NCI-H446 treated with DMSO at 0.1 percent for 48 hours (cell line): ENCODE data around the gene DOK6.
"Not testable (repeated sequence)": the region's sequence is repeated elsewhere in the genome, so short reads cannot be mapped to it uniquely, and the experiment has no call there.

Experiments
- DNase-seq: peaks from one replicate; lab custom pipeline; 2025; lab: John Stamatoyannopoulos, UW

DOK6 gene

DNA sequence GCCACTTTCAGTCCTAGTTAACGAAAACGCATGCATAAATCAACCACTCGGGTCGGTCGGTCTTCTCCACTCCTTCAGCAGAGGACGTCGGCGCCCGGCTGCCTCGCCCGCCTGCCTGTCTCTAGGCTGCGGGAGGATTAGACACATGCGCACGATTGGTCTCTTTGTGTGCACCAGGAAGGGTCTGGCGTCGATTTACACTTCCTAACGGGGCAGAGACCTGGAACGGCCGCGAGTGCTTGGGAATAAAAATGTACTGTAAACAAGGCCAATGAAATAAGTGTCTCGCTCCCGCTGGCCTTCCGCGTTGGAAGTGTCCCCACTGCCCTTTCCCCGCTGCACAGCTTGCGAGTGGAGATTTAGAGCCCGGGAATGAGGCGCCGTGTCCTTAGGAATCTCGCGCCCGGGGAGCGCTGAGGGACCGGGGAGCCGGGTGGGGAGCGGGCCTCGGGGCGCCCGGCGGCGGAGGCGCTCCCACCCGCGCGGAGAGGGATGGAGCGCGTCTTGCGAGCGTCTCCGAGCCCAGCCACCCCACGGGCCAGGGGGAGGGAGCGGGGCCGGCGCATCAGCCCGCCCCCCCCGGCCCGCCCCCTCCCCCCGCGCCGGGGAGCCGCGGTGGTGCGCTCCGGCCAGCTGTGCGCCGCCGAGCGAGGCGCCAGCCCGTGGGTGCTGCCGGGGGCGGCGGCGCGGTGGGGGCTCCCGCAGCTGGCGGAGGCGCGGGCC lies at the start of gene DOK6:
DOK6 (plus strand) TSS at position 636 of the 723 bp plus-strand sequence.
- DNase-seq, result peak; percentile 87

- DNase-seq, result no peak
These were observed 47.7 kb upstream of the DOK6 start for GRCh38 chr18:69353023-69353422.

GRCh38 chr18:69357590-69357989 lies 43.1 kb upstream of the DOK6 start:
- no peak for DNase-seq

DNA sequence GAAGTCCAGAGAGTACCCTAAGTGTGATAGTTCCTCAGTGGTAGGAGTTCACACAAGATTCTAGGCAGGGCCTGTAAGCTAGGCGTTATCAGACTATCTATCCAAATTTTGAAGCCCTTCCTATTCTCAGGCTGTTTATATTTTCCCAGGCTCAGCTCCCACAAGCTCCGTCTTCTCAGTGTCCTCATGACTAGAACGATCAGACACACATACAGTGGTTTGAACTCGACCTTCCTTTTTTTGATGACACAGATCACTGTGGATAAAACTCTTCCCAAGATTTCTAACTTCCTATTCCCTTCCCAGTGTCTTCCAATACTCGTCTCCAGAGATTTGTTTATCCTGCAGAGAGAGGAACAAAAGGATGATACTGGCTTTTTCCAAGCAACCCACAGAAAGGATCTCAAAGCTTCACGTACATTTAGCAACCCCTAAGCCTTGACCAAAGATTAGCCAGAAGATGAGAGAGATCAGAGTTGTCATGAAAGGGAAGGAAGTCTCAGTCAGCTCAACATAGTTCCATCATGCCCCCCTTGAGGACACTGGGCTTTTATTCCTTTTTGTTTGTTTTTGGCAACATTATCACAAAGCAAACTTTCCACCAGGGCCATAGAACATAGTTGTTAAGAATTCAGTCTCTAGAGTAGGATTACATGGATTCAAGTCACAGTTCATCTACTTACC lies 42.3 kb upstream of the DOK6 start:
- no peak for DNase-seq

DNA sequence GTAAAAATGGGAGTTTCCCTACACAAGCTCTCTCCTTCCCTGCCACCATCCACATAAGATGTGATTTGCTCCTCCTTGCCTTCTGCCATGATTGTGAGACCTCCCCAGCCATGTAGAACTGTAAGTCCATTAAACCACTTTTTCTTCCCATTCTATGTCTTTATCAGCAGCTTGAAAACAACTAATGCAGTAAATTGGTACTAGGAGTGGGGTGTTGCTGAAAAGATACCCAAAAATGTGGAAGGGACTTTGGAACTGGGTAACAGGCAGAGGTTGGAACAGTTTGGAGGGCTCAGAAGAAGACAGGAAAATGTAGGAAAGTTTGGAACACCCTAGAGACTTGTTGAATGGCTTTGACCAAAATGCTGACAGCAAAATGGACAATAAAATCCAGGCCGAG lies 40.9 kb upstream of the DOK6 start:
- not testable (repeated sequence) for DNase-seq

GRCh38 chr18:69364930-69365329 lies 35.8 kb upstream of the DOK6 start:
- no peak for DNase-seq

- no peak for DNase-seq
These were observed 35.0 kb upstream of the DOK6 start for GRCh38 chr18:69365658-69366057.

DNA sequence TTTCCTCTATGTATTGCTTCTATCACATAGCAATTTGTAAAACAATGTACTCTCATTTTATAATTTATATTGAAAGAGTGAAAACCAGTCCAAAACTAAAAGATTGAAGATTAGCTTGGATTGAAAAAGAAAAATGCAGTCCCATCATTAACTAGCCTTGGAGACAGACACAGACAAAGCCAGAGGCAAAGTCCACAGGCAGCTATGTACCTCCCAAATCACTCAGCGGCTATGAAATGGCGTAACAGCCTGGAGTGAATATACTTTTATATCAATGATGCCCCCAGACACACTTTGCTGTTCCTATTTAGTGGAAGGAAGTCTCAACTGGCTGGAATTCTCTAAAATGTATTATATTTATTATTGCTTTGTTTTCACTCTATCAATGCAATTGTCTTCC lies 33.6 kb upstream of the DOK6 start:
- no peak for DNase-seq

- DNase-seq, result no peak
These were observed 29.0 kb upstream of the DOK6 start for GRCh38 chr18:69371729-69372128.

DNA sequence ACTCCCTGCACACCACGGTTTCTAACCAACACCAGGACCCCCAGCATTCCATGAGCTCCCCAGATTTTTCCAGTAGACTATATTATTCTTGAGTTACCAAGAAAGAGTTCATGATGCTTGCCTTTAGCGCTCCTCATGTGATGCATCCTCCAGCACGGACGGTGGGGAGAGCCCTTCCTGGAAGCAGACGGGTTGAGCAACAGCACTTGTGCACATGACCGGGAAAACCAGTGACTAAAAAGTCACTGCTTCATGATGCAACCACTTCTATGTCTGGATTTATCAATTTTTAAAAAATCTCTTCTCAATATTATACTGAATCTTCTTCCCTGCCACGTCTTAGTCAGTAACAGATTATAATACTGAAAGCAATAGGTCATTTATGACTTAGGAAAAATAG lies 20.4 kb upstream of the DOK6 start:
- no peak for DNase-seq

- DNase-seq, result no peak
These were observed 17.5 kb upstream of the DOK6 start for GRCh38 chr18:69383186-69383585.

DNA sequence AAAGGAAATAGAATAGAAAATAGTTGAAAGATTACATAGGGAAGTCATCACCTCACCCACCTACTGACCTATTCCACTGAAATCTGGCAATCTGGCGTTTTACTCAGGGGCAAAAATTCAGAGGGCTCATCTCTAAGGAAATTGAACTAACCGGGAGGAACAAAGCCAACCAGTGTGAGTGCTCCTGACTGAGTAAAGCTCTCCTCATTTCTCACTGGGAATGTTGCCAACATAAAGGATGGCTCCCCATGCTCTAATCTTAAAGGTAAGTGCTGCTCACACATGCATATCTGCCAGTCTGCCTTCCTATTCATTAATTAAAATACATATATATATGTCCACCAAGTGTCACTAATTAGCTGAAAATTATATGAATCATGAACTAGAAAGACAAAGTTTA lies 13.5 kb upstream of the DOK6 start:
- DNase-seq, result peak; percentile 67

GRCh38 chr18:69388222-69388621 lies 12.5 kb upstream of the DOK6 start:
- DNase-seq, result no peak

DNA sequence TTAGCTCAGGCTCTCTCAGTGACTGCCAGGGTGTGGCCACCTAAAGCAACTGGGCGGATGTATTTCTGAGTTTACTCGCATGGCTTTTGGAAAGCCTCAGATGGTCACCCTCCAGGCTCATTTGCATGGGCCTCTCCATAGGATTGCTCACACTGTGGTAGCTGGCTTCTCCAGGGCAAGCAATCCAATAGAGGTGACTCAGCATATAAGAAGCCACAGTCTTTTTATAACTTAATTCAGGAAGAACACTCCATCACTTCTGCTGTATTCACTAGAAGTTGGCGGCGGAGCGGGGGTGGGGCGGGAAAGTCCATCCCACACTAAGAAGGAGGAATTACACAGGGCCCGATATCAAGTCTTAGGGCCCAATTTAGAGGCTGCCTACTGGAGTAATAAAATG lies 3.6 kb upstream of the DOK6 start:
- DNase-seq, result no peak

GRCh38 chr18:69399253-69399652 lies 1.4 kb upstream of the DOK6 start:
- peak; percentile 11 for DNase-seq

- DNase-seq, result no peak
These were observed 213 bp downstream of the DOK6 start for GRCh38 chr18:69400976-69401225.

DNA sequence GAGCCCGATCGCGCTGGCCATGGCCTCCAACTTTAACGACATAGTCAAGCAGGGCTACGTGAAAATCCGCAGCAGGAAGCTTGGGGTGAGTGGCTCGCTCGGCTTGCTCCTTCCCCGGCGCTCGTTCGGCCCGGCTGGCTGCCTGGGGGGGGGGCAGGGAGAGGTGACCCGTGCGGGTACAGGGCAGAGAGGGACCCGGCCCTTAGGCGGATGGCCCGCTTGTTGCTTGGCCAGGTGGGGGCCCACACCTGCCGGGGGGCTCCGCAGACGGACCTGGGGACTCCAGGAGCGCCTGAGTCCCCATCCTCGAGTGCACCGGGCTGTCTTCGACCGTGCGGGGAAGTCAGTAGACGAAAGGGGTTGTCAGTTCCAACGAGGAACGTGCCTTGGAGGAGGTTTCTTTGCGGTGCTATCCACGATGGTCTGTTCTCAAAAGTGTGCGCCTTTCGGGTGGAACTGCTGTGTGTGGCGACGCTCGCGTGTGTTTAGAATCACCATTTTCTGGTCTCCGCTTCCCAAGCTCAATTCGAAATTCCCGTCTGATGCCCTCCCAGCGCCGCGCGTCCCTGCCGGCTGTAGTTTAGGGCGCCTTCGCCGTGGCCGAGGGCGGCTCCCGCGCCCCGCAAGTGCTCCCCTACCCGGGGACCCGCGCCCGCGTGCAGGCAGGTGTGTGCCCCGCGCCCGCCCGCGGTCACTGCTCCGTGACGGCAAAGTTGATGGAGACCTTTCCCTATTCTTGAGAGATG lies 711 bp downstream of the DOK6 start:
- DNase-seq, result no peak

DNA sequence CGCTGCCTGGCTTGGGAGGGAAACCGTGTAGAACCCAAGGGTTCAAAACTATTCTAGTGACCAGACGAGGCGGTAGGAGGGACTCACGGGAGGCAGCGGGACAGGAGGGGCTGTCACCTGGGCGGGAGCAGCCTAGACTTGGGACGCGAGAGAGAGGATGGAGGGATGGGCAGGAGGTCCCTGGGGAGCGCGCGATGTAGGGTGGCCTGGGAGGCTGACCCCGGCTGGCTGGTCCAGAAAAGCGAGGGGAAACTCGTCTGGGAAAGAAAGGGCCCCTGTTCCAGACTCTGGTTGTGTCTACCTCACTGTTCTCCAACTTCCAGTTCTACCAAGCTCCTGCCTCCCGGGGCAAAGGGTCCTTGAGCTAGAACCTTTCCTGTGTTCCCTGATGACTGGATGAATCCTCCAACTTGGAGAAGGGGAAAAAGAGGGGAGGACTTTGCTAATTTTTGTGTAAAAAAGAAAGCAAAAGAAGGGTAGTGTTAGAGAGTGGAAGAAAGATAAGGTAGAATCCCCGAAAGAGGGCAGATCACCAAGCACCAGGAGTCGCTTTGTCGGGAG lies 1.4 kb downstream of the DOK6 start:
- DNase-seq, result no peak

- DNase-seq, result no peak
These were observed 1.9 kb downstream of the DOK6 start for GRCh38 chr18:69402533-69402989.

- no peak for DNase-seq
These were observed 7.8 kb downstream of the DOK6 start for GRCh38 chr18:69408522-69408921.

GRCh38 chr18:69411199-69411598 lies 10.5 kb downstream of the DOK6 start:
- no peak for DNase-seq

DNA sequence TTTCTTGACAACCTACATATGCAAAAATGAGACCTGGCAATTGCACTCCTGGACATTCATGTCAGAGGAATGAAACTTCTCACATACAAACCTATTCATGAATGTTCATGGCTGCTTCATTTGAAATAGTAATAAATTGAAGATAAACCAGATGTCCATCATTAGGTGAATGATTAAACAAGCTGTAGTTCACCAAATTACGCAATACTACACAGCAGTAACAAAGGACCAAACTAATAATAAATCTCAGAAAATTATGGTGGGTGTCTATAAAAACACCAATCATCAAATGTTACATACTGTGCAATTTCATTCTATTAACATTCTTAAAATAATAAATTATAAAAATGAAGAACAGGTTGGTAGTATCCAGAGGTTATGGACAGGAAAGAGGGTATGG lies 13.5 kb downstream of the DOK6 start:
- no peak for DNase-seq

- no peak for DNase-seq
These were observed 32.2 kb downstream of the DOK6 start for GRCh38 chr18:69432847-69433246.
